HG03432 (cell line): ENCODE measurements around the gene ATP11A.
"Not testable (repeated sequence)": the region's sequence is repeated elsewhere in the genome, so short reads cannot be mapped to it uniquely, and the experiment has no call there.

Experiments
- ATAC-seq: cut with Tn5 transposase; IDR thresholded peaks from one replicate; pipeline ENCODE4 v1.9.1; 2021; ENCODE audit warnings: mild to moderate bottlenecking, moderate library complexity; ENCODE audit not compliant: unreplicated experiment

Gene ATP11A

DNA sequence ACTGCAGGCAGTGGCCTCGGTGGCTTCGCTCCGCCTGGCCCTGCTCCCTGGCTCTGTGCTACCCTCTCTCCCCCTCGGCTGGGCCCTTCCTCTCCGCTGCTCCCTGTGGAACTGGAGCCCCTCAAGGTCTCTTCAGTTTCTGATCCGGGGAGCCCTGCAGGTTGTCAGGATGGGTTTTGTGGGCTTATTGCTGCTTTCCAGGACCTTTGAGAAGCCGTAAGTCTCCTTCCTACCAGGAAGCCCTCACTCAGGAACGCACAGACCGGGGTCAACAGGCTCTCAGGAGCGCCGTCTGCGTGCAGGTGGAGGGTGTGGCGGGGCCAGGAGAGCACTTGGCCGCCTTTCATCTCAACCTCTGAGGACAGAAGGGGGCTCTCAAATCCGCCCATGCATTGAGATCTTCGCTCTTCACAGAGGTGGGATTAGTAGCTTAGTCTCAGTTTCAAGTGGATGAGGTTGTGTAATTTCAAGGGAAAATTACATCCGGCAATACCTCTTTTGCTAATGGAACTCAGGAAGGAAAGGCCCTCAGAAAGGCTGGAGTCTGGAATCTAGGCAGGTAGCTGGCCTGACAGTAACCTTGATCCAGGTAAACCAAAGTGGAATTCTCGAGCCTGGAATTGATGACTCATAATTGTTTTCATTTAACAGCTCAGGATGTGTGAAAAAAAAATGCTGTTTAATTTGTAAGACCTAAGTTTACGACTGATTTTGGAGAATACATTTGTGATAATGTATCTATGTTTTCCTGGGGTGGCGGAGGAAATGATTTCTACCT is 102.0 kb downstream of the ATP11A start:
- no peak for ATAC-seq

GRCh38 chr13:112792511-112792910 is 102.7 kb downstream of the ATP11A start:
- ATAC-seq, result no peak

DNA sequence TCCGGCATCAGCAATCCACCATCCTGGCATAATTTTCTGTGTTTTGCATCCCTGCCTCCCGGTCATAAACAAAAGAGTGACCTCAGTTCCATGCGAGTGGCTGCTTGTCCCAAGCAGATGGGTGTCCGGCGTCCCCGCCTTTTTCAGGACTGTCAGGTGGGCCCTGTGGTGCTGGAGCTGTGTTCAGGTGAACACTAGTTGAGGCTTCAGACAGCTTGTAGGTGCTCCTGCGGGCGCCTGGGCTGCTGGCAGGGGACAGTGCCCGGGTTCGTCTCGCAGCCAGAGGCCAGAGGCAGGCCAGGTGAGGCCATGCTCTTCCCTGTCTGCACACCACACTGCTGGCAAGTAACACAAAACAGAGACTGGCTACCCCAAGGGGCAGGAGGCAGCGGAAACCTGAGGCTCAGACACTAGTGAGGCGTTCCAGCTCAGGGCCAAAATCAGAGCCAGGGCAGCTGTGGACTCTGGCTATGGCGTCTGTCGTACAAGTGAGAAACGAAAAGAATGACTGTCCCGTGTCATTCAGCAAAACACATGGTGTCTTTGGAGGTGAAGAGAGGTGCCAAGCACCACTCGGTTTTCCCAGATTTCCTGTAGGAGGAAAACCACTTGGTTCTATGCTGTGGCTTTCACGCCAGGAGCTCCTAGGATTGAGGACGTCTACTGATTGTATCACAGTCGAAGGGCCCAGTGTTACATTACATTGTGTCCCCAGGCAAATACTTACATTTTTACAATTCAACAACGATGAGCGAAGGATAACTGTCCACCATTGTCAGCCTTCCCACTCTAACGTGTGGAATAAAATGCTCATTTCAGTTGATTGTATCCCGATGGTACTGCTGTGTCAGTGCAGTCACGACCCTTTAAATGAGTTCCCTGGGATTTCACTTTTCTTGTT is 104.0 kb downstream of the ATP11A start:
- no peak for ATAC-seq

GRCh38 chr13:112795277-112795676 is 105.4 kb downstream of the ATP11A start:
- no peak for ATAC-seq

DNA sequence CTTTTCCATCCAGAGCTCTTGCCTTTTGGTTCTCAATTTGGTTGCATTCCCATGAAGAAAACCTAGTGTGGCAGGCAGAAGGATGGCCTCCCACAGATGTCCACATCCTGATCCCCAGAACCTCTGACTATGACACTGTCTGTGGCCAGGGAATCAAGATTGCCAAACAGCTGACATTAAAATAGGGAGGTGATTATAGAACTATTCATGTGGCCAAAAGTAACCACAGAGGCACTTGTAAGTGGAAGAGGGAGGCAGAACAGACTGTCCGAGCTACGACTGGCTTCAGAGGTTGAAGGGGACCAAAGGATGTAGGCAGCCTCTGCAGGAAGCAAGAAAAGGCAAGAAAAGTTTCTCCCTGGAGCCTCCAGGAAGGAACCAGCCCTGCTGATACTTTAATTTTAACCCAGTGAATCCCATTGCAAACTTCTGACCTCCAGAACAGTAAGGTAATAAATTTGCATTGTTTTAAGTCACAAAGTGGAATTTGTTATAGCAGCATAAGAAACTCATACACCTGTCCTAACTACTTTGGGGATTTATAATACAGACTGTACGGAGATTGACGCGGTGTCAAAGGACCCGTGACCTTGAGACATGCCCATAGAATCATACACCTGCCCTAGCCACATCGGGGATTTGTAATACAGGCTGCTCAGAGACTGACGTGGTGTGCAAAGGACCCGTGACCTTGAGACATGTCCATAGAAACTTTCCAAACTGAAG is 106.5 kb downstream of the ATP11A start:
- ATAC-seq, result no peak

DNA sequence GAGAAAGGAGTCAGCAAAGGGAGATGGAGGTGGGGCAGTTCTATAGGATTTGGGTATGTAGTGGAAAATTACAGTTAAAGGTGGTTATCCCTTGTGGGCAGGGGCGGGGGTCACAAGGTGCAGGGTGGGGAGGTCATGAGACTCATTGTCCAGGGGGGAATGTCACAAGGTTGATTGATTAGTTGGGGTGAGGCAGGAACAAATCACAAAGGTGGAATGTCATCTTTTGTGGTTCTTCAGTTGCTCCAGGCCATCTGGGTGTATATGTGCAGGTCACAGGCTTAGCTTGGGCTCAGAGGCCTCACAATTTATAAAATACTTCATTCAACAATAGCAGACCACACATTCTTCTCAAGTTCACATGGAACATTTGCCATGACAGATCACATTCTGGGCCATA is 109.6 kb downstream of the ATP11A start:
- no peak for ATAC-seq

- no peak for ATAC-seq
Observed at GRCh38 chr13:112800057-112800456, 110.2 kb downstream of the ATP11A start.

GRCh38 chr13:112800807-112801206 is 111.0 kb downstream of the ATP11A start:
- not testable (repeated sequence) for ATAC-seq

DNA sequence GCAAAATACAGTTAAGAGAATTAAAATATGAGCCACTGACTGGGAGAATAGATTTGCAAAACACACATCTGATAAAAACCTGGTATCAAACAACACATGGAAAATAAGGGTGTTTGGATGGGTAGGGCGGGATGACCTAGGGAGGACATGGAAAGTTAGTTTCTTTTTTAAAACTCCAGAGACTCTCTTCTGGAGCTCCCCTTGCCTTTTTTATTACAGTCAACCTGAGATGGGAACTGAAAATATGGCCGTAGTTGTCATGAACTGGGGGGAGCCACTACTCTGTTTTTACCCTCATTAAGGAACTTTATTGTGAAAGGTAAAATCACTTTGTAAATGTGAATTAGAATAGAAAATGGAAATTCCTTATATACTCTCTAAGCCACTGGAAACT is 113.0 kb downstream of the ATP11A start:
- ATAC-seq, result peak; percentile 55

DNA sequence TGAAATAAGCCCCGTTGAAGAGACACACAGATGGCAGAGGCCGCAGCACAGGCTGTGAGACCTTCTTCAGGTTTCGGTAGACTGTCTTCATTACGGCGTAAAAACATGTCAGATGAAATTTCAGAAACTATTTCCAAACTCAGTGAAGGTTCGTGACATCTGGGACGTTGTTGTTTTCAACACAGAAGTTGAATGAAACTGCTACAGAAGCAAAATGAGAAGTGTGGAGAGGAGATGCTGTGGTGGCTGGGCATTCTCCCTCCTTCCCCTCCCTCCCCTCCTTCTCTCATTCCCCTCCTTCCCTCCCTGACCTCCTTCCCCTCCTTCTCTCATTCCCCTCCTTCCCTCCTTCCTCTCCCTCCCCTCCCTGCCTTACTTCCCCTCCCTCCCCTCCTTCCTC is 113.6 kb downstream of the ATP11A start:
- ATAC-seq, result peak; percentile 63

GRCh38 chr13:112804374-112804773 is 114.5 kb downstream of the ATP11A start:
- no peak for ATAC-seq

DNA sequence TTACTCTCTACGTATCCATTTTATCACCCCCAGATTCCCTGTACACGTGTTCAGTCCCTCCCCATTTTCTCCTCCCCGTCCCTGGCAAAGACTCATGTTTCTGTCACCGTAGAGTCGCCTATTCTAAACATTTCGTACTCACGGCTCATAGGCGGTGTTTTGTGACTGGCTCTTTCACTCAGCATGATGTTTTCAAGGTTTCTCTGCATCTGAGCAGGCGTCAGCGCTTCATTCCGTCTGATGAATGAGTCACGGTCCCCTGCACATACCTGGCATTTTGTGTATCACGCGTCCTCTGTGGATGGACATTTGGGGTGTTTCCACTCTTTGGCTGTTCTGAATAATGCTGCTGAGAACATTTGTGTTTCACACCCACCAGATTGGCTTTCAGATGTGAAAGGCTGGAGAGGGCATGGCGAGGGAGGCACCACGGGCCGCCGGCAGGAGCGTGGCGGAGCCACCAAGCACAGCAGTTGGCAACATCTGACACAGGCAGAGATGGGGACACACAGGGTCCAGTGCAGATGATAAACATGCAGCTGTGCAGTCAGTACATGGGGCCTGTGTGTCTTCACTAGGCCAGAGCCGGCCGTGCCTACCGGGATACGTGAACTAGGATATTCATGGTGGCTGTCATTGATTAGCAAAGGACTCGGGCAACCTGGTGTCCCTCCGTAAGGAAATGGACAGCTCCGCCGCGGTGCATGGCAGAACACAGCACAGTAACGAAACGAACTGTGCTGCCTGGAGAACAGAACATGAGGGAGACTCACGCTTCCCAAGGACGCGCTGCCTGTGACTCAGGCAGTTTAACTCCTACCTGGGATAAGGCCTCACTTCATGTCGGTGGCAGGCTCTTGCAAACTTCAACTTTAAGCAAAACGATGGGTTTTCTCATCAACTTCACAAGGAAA is 117.2 kb downstream of the ATP11A start:
- ATAC-seq, result no peak

DNA sequence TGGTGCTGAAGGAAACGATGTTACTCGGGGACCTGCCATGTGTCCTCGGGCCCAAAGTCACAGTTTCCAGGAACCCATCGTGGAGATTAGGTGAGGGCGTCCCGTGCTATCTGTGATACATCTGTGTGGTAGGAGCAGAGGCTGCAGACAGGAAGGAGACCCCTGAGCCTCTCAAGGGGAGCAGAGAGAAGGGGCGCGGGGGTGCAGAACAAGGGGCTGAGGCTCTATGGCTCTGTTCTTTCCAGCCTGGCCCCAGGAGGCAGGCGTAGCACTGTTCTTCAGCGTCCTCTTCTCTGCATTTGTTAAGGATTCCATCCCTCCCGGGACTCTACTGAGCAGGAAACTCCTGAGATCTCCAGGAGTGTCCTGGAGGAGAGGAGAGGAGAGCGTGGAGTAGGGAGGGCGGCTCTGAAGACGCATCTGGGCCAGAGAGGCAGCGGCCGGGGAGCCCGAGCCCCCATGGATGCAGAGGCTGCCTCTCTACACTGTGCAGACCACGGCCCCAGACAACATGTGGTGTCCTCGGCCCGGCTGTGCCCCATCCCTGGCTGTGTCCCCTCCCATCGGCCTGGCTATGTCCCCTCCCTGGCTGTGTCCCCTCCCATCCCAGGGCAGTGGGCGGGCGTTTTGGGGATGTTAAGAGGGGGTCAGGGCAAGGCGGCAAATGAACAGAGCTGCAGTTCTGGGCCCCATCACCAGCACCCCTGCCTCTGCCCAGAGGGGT is 118.0 kb downstream of the ATP11A start:
- no peak for ATAC-seq

DNA sequence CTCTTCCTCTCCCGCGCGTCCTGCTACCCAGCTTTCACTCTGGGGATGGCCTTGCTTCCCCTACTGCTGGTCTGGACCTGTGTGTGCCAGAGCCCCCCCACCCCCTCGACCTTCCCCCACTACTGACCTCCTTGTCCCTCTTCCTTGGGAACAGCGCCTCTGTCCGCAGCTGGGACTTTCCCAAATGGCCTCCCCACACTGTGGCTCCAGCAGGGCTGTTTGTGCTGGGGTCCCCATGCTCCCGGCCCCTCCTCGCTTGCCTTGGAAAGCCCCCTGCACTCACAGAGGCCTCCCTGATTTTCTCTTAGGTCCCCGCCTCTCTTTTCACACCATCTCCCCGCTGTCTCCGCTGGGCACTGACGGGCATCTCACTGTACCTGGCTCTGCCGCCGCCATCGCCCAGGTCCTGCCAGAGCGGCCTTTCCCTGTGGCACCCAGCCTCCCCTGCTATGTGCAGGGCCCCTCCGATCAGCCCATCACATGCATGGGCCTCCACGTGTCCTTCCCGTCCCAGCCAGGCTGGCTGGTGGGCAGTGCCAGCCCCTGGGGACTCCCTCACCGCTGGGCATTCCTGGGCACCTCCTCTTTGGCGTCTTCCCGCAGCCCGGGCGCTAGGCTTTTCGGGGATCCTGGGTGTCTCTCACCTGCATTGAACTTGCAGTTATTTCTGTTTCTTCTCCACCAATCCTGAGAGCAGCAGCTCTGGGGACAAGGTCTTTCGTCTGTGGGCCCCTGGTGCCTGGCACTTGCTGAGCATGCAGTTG is 118.7 kb downstream of the ATP11A start:
- no peak for ATAC-seq

DNA sequence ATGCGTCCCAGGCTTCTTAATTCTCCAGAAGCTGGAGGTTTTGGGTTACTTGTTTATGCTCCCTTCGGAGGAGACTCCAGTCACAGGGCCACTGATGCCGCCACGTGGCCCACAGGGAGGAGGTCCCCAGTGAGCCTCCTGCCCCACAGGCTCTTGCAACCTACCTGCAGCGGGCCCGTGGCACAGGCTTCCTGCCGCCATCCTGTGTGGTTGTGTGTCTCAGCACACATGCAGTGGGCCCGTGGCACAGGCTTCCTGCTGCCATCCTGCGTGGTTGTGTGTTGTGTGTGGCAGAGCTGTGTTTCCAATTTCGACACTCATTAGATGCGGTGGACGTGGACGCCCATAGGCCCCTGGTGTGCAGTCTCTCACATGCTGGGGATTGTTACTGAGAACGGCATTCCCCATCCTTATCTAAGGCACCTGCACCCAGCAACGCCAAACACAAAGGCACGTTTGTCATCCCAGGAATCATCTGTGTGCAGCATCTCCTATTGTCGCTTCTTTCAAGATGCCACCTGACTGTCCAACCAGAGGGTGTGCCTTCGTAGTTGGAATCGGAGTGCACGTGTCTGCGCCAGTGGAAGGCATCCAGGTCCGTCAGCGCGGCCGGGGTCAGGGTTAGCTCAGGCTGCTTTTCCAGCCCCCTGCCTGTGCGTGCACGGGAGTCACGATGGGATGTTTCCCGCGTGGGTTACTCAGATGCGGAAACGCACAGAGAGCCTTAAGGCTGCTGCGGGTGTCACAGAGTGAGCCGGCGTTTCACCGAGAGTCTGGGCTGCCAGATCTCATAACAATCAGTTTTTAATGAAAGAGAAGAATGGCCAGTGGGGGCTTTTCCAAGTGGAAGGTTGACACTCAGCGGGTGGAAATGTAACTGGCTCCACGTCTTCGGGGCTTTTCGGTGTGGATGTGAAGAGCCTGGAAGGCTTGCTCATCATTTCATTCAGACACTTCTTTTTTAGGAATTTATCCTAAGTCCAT is 119.8 kb downstream of the ATP11A start:
- ATAC-seq, result no peak

DNA sequence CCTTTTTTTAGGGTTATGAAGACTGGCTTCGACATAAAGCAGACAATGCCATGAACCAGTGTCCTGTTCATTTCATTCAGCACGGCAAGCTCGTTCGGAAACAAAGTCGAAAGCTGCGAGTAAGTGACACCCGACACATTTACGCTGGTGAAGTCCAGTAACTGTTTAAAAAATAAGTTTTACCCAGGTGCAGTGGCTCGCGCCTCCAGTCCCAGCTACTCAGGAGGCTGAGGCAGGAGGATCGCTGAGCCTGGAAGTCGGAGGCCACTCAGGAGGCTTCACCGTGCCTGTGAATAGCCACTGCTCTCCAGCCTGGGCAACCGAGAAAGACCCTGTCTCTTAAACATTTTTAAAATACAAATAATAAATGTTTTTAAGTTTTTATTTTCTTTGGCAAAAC is 120.8 kb downstream of the ATP11A start:
- no peak for ATAC-seq

- ATAC-seq, result no peak
Observed at GRCh38 chr13:112812306-112813055, 122.6 kb downstream of the ATP11A start.
